Stimulated activated naive B cell treated with anti-CD40 and anti-IgM and Interleukin-4, amounts not matched to agents 10 μg/mL and 1 μg/mL and 100 μg/mL, for 72 hours (primary cell): ENCODE measurements around the gene NELFB.

Source experiments
- ATAC-seq, 2 donors: fragments of 150-1000 bp; cut with Tn5 transposase; replicated peaks; 2 replicates each; pipeline ENCODE4 v1.10.0; 2021; ENCODE audit warnings: moderate library complexity in 1 of 2
- DNase-seq: peaks from one replicate; pipeline ENCODE4 v3.0.0; 2021
- H3K27ac Mint-ChIP-seq: one replicate; pipeline ENCODE4 v1.8.0; 2022; ENCODE audit warnings: mild to moderate bottlenecking, mixed read lengths
- H3K27me3 Mint-ChIP-seq, 2 donors: one replicate each; pipeline ENCODE4 v1.8.0; 2022; ENCODE audit warnings: mixed read lengths in 2 of 2
- H3K36me3 Mint-ChIP-seq, 2 donors: one replicate each; pipeline ENCODE4 v1.8.0; 2022; ENCODE audit warnings: mixed read lengths in 2 of 2, mild to moderate bottlenecking in 1 of 2
- H3K4me1 Mint-ChIP-seq, 2 donors: one replicate each; pipeline ENCODE4 v1.8.0; 2022; ENCODE audit warnings: mixed read lengths in 2 of 2, mild to moderate bottlenecking in 1 of 2
- H3K4me3 Mint-ChIP-seq, 2 donors: one replicate each; pipeline ENCODE4 v1.8.0; 2022; ENCODE audit warnings: mild to moderate bottlenecking in 2 of 2, mixed read lengths in 2 of 2, moderate library complexity in 1 of 2
- H3K9me3 Mint-ChIP-seq, 2 donors: one replicate each; pipeline ENCODE4 v1.8.0; 2022; ENCODE audit warnings: mixed read lengths in 2 of 2, mild to moderate bottlenecking in 1 of 2

Gene NELFB

DNA sequence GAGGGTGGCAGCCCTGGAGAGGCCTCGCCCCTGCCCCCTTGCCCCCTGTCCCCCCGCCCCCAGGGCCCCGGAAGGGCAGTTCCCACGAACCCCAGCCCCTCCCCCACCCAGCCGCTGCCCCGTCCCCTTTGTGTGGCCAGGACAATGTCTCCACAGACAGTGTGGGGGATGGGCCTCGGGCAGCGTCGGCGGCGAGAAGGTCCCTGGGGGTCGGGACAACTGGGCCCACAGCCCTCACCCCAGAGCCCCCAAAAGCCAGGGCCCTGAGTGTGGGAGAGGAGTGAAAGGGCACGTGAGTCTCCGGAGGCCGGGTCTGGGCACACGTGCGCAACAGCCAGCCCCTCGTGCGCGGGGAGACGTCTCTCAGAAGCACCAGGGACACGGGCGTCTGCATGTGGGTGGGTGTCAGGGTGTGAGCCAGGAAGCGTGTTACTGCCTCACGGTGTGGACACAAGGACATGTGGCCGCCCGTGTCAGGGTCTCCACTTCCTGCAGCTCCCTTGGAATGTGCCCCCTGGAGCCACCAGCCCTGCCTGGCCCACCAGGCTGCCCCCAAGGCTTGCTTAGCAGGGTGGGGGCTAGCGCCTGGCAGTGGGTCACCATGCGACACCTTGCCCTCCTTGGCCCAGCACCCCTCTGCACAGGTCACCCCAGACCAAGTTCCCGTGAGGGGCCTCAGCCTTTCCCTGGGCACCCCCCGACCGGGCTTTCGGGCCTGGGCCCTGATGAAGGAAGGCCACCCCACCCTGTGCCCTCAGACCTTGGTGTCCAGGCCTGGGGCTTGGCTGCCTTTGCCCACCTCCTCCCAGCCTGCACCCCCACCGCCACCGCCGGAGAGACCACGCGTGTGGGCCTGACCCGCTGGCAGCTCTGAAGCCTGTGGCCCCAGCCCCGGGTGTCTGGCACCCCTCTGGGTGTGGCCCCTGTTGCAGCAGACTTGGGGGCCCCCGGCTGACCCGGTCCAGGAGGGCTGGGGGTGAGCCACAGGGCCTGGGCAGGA, 59.7 kb downstream of the NELFB start:
- ATAC-seq (no peak), DNase-seq (no peak)
- H3K4me3 Mint-ChIP-seq, result no peak overlapping the region
- no peaks in the 10 kb centered on the region for H3K36me3 Mint-ChIP-seq
- no peak overlapping the region for H3K27ac Mint-ChIP-seq
- peaks cover 9 to 16% of the 10 kb centered on the region in 2 donors for H3K4me1 Mint-ChIP-seq
- no peaks in the 10 kb centered on the region for H3K9me3 Mint-ChIP-seq
- peaks cover 0 to 3% of the 10 kb centered on the region in 2 donors for H3K27me3 Mint-ChIP-seq

GRCh38 chr9:137315581-137316011, 60.5 kb downstream of the NELFB start:
- H3K27me3 Mint-ChIP-seq, result peaks cover 0 to 3% of the 10 kb centered on the region in 2 donors
- H3K4me3 Mint-ChIP-seq, result no peak overlapping the region
- H3K36me3 Mint-ChIP-seq, result no peaks in the 10 kb centered on the region
- DNase-seq (no peak), ATAC-seq (no peak)
- no peak overlapping the region for H3K27ac Mint-ChIP-seq
- H3K4me1 Mint-ChIP-seq, result peaks cover 12 to 22% of the 10 kb centered on the region in 2 donors
- no peaks in the 10 kb centered on the region for H3K9me3 Mint-ChIP-seq

DNA sequence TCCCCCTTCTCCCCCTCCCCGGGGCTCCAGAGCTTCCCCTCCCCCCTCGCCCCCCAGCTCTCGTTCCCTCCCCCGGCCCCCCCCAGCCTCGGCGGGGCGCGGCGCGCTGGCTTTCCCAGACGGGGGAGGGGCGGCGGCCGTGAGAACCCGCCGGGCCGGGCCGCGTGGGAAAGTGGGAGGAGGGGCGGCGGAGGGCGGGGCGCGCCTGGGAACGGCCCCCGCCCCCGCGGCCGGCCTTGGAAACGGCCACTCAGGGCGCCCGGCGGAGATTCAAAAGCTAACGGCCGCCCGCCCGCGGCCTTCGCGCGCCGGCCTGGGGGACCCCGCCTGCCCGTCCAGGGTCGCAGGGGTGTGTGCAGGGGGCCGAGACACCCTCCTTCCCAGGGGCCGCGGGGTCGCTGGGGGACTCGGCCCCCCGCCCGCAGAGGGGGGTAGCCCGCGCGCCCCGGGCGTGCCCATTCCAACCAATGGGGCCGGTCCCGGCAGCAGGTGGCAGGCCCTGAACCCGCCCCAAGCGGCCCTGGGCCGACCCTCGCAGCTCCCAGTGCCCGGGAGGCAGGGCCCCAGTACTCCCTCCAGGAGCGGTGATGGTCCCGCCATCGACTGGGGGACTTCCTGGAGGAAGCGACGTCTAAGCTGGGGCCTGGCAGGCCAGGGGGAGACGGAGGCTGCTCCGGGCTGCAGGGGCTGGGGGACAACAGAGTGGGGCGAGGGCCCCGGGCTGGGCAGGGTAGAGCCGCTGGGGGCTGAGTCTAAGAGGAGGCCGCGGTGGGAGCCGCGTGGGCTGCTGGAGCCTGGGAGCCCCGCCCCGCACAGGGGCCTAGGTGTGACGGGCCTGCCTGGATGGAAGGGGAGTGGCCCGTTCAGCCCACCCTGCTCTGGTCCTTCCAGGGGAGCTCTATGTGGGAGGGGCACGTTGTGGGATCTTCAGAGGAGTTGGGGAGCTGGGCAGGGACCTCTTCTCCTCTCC, 61.2 kb downstream of the NELFB start:
- H3K4me3 Mint-ChIP-seq, result peak overlapping the region in 1 of 2 donors; percentile 62
- peaks cover 0 to 3% of the 10 kb centered on the region in 2 donors for H3K27me3 Mint-ChIP-seq
- H3K9me3 Mint-ChIP-seq, result no peaks in the 10 kb centered on the region
- H3K27ac Mint-ChIP-seq, result peak overlapping the region; percentile 20
- no peaks in the 10 kb centered on the region for H3K36me3 Mint-ChIP-seq
- peaks cover 14 to 29% of the 10 kb centered on the region in 2 donors for H3K4me1 Mint-ChIP-seq
- ATAC-seq (peak; percentile 25 to 35), DNase-seq (peak; percentile 9)

DNA sequence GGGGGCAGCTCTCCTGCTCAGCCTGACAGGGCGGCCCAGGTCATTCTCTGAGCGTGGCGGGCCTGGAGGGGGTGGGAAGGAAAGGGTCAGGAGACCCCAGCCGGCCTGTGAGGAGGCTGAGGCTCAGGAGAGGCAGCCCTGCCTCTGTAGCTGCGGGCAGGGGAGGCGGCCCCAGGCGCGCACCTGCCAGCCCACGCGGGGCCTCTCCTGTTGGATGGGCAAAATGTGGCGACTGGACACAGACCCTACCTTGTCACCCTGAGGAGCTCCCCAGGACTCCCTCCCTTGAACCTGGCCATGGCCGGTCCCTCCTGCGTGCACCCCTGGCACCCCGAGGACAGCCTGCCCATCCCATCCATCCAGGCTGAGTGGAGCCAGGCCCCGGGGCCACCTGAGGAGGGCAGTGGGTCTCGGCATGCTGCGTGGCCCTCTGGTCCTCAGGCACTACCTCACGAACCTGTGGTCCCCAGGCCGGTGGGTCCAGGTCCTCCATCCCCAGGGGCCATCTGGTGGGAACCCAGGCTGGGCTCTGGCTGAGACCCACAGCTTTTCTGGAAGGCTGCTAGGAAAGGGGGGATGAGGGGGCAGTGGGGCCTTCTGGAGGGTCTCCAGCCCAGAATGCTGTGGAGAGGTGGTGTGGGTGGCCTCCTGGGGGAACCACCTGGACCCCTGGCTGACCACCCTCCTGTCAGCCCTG, 62.0 kb downstream of the NELFB start:
- ATAC-seq (no peak), DNase-seq (no peak)
- H3K27me3 Mint-ChIP-seq, result peaks cover 0 to 3% of the 10 kb centered on the region in 2 donors
- H3K4me1 Mint-ChIP-seq, result peaks cover 16 to 36% of the 10 kb centered on the region in 2 donors
- H3K27ac Mint-ChIP-seq, result no peak overlapping the region
- H3K9me3 Mint-ChIP-seq, result no peaks in the 10 kb centered on the region
- no peak overlapping the region for H3K4me3 Mint-ChIP-seq
- H3K36me3 Mint-ChIP-seq, result no peaks in the 10 kb centered on the region

GRCh38 chr9:137317718-137318511, 62.8 kb downstream of the NELFB start:
- Mint-ChIP-seq H3K36me3 (no peaks in the 10 kb centered on the region), H3K27me3 (peaks cover 0 to 3% of the 10 kb centered on the region in 2 donors), H3K4me1 (peaks cover 16 to 36% of the 10 kb centered on the region in 2 donors), H3K4me3 (no peak overlapping the region), H3K9me3 (no peaks in the 10 kb centered on the region), H3K27ac (no peak overlapping the region)
- no peak for ATAC-seq
- DNase-seq, result no peak

- ATAC-seq, result no peak
- Mint-ChIP-seq H3K9me3 (no peaks in the 10 kb centered on the region), H3K27ac (no peak overlapping the region), H3K4me3 (no peak overlapping the region), H3K4me1 (peaks cover 16 to 36% of the 10 kb centered on the region in 2 donors), H3K27me3 (peaks cover 0 to 3% of the 10 kb centered on the region in 2 donors), H3K36me3 (no peaks in the 10 kb centered on the region)
- DNase-seq, result no peak
These were observed 63.5 kb downstream of the NELFB start for GRCh38 chr9:137318602-137319001.

GRCh38 chr9:137319011-137319738, 64.0 kb downstream of the NELFB start:
- H3K4me1 Mint-ChIP-seq, result peaks cover 16 to 36% of the 10 kb centered on the region in 2 donors
- DNase-seq, result no peak
- no peak overlapping the region for H3K27ac Mint-ChIP-seq
- ATAC-seq, result no peak
- peaks cover 0 to 3% of the 10 kb centered on the region in 2 donors for H3K27me3 Mint-ChIP-seq
- H3K36me3 Mint-ChIP-seq, result no peaks in the 10 kb centered on the region
- no peak overlapping the region for H3K4me3 Mint-ChIP-seq
- H3K9me3 Mint-ChIP-seq, result no peaks in the 10 kb centered on the region

GRCh38 chr9:137319739-137320551, 64.8 kb downstream of the NELFB start:
- H3K4me3 Mint-ChIP-seq, result peak overlapping the region in 1 of 2 donors; percentile 72
- no peak for ATAC-seq
- H3K4me1 Mint-ChIP-seq, result peaks cover 16 to 37% of the 10 kb centered on the region in 2 donors
- H3K9me3 Mint-ChIP-seq, result no peaks in the 10 kb centered on the region
- H3K27ac Mint-ChIP-seq, result peak overlapping the region; percentile 86
- H3K36me3 Mint-ChIP-seq, result no peaks in the 10 kb centered on the region
- DNase-seq, result peak; percentile 3
- peaks cover 0 to 3% of the 10 kb centered on the region in 2 donors for H3K27me3 Mint-ChIP-seq

DNA sequence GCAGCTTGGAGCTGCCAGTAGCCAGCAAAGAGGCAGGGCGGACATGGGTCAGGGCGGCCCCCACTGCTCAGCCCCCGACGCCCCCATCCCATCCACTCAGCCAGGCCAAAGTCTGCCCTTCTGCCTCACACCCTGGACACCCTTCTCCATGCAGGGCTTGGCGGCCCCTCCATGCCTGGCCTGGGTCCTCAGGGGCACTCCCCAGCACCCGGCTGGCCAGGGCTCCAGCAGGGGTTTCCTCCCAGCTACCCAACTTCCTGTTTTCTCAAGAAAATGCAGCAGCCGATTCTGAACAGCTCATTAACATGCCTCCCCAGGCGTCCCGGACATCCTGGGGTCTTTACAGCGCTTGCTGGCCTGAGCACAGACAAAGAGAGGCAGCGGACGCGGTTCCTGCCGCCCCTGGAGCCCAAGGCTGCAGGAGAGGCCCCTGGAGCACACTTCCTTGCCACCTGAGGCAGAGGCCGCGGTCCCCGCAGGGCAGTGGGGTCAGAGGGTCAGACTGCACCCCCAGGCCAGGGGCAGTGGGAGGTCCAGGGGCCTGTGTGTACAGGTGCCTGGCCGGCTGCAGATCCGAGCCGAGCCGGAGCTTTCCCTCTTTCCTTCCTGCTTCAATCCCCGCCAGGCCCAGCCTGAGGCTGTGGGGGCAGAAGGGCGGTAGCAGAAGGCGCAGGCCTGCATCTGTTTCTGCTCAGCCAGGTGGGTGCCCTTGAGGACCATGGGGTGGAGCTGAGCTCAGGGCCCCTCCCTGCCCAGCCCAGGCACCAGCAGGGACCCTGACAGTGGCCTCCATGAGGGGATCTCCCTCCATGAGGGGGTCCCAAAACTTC, 65.6 kb downstream of the NELFB start:
- peaks cover 0 to 3% of the 10 kb centered on the region in 2 donors for H3K27me3 Mint-ChIP-seq
- peak overlapping the region; percentile 72 to 81 for H3K4me3 Mint-ChIP-seq
- H3K27ac Mint-ChIP-seq, result peak overlapping the region; percentile 86
- ATAC-seq, result peak; percentile 92 to 93
- H3K9me3 Mint-ChIP-seq, result no peaks in the 10 kb centered on the region
- peaks cover 16 to 44% of the 10 kb centered on the region in 2 donors for H3K4me1 Mint-ChIP-seq
- H3K36me3 Mint-ChIP-seq, result no peaks in the 10 kb centered on the region
- peak; percentile 54 for DNase-seq

- Mint-ChIP-seq H3K27ac (peak overlapping the region; percentile 37), H3K4me3 (no peak overlapping the region)
These were observed 66.7 kb downstream of the NELFB start for GRCh38 chr9:137321726-137322361.

More at GRCh38 chr9:137321726-137322361, 66.7 kb downstream of the NELFB start:
- DNase-seq (no peak), ATAC-seq (no peak)
- Mint-ChIP-seq H3K4me1 (peaks cover 26 to 50% of the 10 kb centered on the region in 2 donors), H3K9me3 (peaks cover under 1 to 2% of the 10 kb centered on the region in 2 donors), H3K36me3 (peaks cover 0 to 3% of the 10 kb centered on the region in 2 donors), H3K27me3 (peaks cover 0 to 3% of the 10 kb centered on the region in 2 donors)
